Measurements from ENCODE around the gene KIRREL3. TPM values are rescaled to one million over a fixed set of nuclear protein-coding genes. Genes with fewer than 3 reads are reported as not detected.
"Not testable (repeated sequence)": the region's sequence is repeated elsewhere in the genome, so short reads cannot be mapped to it uniquely, and the experiment has no call there.

KIRREL3 gene
- total and polyA plus RNA-seq, 2 of the 8 experiments (the other 6 are each of a cell fraction or from before 2014, with no cell fraction given), result 0.29 to 0.32 TPM

GRCh38 chr11:126396965-126397364 lies 603.6 kb downstream of the KIRREL3 start (continued):
- TF ChIP-seq CTCF (IDR thresholded peaks at IDR 0.05; ENCODE audit: control extremely low read depth in 1 of 3, insufficient read depth in 1 of 3, low read depth in 1 of 3, low read length in 3 of 3), result no peak

GRCh38 chr11:126396266-126396665 lies 604.3 kb downstream of the KIRREL3 start:
- H2BK15ac ChIP-seq (ENCODE audit: low read length); H3K9ac ChIP-seq (replicated peaks in 1 of 4; ENCODE audit: extremely low read depth in 1 of 4, low read depth in 3 of 4, low read length in 3 of 4); H4K5ac ChIP-seq (ENCODE audit: insufficient read length, low read depth, low read length); H2AFZ ChIP-seq (ENCODE audit: low read length); H2BK5ac ChIP-seq (ENCODE audit: low read depth, low read length); H3K4me1 ChIP-seq (replicated peaks in 1 of 4; ENCODE audit: control insufficient read depth in 3 of 4, insufficient read depth in 4 of 4, low read length in 3 of 4); H3K79me1 ChIP-seq (ENCODE audit: low read depth, low read length); H3K56ac ChIP-seq (replicated peaks; ENCODE audit: insufficient read length, low read depth, low read length); H2AK5ac ChIP-seq (ENCODE audit: low read depth, low read length); H3K27ac ChIP-seq (ENCODE audit: low read depth, low read length); H3K23me2 ChIP-seq (ENCODE audit: low read depth, low read length); CTCF ChIA-PET (ENCODE audit: partially characterized antibody); H2BK12ac ChIP-seq (ENCODE audit: low read depth, low read length); H3K23ac ChIP-seq (ENCODE audit: insufficient read length); H2BK120ac ChIP-seq (replicated peaks; ENCODE audit: low read depth, low read length); DNase-seq (ENCODE audit: low read depth in 1 of 2, low spot score in 2 of 2); H3K9me3 ChIP-seq (ENCODE audit: insufficient read depth in 2 of 2, low read depth in 1 of 2, low read length in 1 of 2); FAIRE-seq; H3K14ac ChIP-seq (ENCODE audit: insufficient read length); H3K4ac ChIP-seq (replicated peaks; ENCODE audit: insufficient read length, low read depth, low read length); H4K8ac ChIP-seq (ENCODE audit: extremely low read depth, insufficient read depth, low read length); H3K79me2 ChIP-seq (ENCODE audit: control insufficient read depth in 1 of 2, insufficient read depth in 2 of 2, low read length in 2 of 2); H3K27me3 ChIP-seq (replicated peaks in 1 of 4; ENCODE audit: control insufficient read depth in 3 of 4, extremely low read depth in 1 of 4, insufficient read depth in 3 of 4, low read length in 3 of 4); H3K36me3 ChIP-seq (ENCODE audit: control insufficient read depth in 2 of 4, insufficient read depth in 4 of 4, low read length in 3 of 4); H3K4me3 ChIP-seq (ENCODE audit: extremely low read depth in 1 of 4, insufficient read depth in 2 of 4, low read depth in 3 of 4, low read length in 4 of 4); POLR2A ChIA-PET (ENCODE audit: partially characterized antibody); H3K4me2 ChIP-seq (ENCODE audit: insufficient read depth in 1 of 2, low read depth in 2 of 2, low read length in 2 of 2); H2BK20ac ChIP-seq (ENCODE audit: low read length); H4K20me1 ChIP-seq (replicated peaks in 1 of 2; ENCODE audit: control insufficient read depth in 1 of 2, insufficient read depth in 2 of 2, low read length in 2 of 2); H4K91ac ChIP-seq (replicated peaks; ENCODE audit: insufficient read length, low read length); H3K18ac ChIP-seq (ENCODE audit: extremely low read depth, low read length): not testable (repeated sequence)
- WGBS, 2 experiments (ENCODE audit: extremely low coverage in 1 of 2, insufficient coverage in 1 of 2, insufficient read length in 1 of 2, insufficient replicate concordance in 2 of 2, low coverage in 1 of 2, low lambda C conversion rate in 2 of 2, missing lambda C conversion rate in 1 of 2), result 96% methylated on average over 15 of the region's 15 CpGs; no CpG with 5 or more reads in 1 of the 2 experiments

All from H1 (cell line).